Endometrial microvascular endothelial cells (primary cell): ENCODE results near the gene GPATCH3. TPM values are rescaled to one million over a fixed set of nuclear protein-coding genes. Genes with fewer than 3 reads are reported as not detected.
"Not testable (repeated sequence)": the region's sequence is repeated elsewhere in the genome, so short reads cannot be mapped to it uniquely, and the experiment has no call there.

Source experiments
- in situ Hi-C: cut with HindIII; loops from 2 replicates; pipeline ENCODE4 v1.10.0; 2017; ENCODE audit warnings: low sequenced_read_pairs, low pct_unique_long_range_greater_than_20kb; ENCODE audit errors: inconsistent ontology term
- total RNA-seq: library from RNA; depleted of rRNA; stranded (reverse); fragments of >200 nt; gene quantifications from one replicate; pipeline ENCODE4 v1.2.3, GENCODE V29; 2015; ENCODE audit errors: inconsistent ontology term

The GPATCH3 gene
- total RNA-seq, 1 donor from 2014 or later, result 12.4 TPM

DNA sequence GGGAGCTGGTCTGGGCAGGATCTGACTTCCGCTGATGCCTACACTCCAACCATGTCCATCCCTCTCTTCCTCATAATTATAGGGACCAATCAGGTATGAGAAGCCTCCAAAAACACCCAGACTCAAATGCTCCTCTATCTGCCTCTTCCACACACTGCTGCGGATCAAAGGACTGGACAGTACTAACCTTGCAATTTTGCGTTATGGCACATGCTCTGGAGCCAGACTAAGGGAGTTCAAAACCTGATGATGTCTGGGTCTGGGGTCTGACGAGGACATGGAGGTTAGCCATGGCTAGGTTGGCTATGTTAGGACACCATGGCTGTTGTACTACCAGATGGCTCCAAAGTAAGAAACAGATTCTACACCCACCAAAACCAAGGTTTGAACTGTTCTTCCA lies 20.5 kb downstream of the GPATCH3 start:
- in situ Hi-C loops, result no loop called here

DNA sequence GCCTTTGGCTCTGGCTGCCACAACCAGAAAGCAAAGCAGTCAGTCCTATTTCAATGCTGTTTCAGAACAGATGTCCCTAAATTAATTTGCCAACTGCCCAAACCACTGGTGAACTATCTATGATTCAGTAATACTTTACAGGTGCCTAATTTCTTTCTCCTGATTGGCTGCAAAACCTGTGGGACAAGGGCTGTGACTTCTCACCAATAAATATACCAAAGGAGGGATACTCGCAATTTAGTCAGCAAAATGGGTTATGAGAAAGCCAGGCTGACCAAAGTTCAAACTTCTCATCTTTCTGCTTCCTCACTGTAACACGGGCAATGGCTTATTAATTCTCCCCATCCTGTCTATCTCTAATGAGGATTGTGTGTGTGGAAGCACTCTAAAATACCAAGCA lies 22.9 kb downstream of the GPATCH3 start:
- in situ Hi-C loops, result no loop called here

DNA sequence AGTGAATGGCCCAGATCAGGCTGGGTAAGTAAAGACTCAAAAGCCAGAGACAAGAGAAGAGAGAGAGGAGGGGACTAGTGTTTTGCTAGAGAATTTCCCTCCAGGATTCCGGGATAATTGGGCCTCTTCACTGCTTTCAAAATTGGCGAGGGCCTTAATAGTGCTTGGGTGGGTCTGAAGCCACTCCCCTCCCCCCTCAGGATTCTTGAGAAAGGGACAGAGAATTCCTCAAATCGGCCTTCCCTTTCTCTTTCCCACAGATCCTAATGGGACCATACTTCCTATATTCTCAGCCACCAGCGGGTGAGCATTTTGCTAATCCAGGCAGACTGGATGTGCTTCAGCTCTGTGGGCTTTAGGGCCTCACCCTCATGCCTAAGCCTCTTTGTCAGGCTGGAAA lies 25.4 kb downstream of the GPATCH3 start:
- in situ Hi-C loops, result no loop called here

GRCh38 chr1:26873097-26873496 lies 27.2 kb downstream of the GPATCH3 start:
- in situ Hi-C loops, result not testable (repeated sequence)

DNA sequence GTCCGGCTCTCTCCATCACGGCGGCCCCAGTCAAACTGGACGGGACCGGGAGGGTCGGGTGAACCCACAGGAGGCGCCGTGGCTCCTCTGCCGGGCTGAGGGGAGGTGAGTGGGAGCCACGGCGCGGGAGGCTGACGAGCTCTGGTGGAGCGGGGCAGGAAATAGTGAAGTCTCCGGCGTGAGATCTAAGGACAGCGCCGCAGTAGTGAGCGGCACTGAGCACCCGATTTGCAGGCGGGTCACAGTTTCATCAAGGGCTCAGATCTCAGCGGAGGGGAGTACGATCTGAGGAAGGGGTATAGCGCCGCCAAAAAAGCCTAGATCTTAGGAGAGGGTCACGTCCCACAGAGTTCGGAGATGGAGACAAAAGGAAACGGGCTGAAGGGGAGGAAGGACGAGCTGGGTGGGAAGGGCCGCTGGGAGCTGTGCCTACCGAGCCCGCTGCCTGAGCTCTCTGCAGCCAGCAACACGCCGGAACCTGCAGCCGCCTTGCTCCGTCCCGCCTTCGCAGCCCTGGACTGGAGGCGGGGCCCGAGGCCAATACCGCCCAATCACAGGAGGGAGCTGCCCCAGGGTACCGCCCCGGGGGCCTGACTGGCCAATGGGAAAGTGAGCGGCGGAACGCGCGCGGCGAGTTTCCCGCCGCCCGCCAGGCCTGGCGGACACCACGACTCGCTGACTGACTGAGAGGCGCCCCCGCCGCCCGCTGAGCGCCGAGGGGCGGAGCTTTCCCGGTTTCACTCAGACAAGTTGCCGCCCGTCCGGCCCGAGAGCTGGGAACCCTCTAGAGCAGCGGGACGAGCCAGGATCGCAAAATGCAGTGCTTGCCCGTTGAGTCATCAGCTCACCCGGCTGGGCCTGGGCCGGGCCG lies 35.4 kb downstream of the GPATCH3 start:
- in situ Hi-C loops, result no loop called here

GRCh38 chr1:26863685-26864077 lies 36.6 kb downstream of the GPATCH3 start:
- in situ Hi-C loops, result no loop called here

GRCh38 chr1:26862781-26863684 lies 37.2 kb downstream of the GPATCH3 start, which contains the start of gene SFN:
Gene SFN (plus strand): TSS chr1:26863149. CDS start chr1:26863213, 64 bp downstream.
- in situ Hi-C loops, result no loop called here

DNA sequence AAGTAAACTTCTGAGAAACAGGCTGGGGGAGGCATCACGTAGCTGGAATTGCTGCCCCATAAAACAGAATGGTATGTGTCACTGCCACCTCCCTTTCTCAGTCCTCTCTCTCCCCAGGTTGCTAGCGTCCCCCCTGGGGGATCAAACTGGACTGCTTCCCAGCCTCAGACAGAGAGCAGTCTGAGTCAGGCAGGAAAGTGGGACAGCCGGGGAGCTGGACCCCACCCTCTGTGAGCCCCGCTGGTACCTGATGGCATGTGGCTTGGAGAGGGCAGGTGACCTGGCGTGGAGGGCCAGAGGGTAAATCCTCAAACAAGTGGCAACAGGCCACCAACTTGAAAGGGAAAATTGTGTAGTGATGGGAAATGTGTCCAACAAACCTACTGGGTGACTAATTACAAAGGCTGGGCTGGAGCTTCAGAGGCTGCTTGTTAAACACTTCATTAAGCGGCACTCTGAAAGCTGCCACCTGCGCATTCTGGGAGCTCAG lies 38.3 kb downstream of the GPATCH3 start:
- in situ Hi-C loops, result no loop called here

DNA sequence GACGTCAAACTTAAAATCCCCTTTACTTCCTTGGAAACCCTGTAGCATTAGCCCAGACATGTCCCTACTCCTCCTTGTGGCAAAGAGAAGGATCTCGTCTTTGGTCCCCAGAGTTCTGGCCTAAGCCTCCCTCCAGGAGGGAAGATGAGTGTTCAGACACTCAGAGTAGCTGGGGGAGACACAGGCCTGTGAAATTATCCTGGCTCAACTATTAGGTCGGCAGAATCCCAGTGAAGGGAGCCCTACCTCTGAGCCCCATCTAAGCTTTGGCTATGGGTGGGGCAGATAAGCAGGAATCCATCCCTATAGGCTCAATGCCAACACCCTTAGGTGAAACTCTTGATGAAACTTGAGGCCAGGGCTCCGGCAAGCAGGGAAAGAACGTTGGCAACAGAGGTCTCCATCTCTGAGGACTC lies 39.0 kb downstream of the GPATCH3 start:
- in situ Hi-C loops, result no loop called here

GRCh38 chr1:26858891-26859640 lies 41.2 kb downstream of the GPATCH3 start:
- in situ Hi-C loops, result no loop called here

- in situ Hi-C loops, result no loop called here
These were observed 42.1 kb downstream of the GPATCH3 start for GRCh38 chr1:26858160-26858559.

DNA sequence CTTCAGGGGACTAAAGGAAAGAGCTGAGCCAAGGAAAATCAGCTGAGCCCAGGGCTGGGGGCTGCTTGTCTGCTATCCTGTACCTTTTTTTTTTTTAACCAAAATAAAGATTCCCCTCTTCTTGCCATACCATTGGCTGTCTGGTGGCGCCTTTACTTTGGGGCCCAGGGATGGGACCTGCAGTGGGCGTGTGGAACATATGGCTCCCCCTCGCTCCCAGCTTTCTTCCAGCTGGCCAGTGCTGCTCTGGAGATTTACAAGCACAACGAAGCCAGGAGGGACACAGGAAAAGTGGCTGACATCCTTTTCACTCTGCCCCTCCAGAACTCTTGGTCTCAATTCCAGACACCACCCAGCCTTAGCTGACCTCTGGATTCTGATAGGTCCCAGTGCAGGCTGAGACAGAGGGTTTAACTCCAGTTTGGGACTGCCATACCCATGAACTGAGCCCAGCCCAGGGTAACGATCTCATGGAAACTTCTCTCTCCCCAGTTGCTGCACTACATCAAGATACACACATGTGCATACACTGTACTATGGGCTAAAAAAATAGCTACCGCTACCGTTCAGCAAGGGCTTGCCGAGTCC lies 42.7 kb downstream of the GPATCH3 start:
- in situ Hi-C loops, result no loop called here

DNA sequence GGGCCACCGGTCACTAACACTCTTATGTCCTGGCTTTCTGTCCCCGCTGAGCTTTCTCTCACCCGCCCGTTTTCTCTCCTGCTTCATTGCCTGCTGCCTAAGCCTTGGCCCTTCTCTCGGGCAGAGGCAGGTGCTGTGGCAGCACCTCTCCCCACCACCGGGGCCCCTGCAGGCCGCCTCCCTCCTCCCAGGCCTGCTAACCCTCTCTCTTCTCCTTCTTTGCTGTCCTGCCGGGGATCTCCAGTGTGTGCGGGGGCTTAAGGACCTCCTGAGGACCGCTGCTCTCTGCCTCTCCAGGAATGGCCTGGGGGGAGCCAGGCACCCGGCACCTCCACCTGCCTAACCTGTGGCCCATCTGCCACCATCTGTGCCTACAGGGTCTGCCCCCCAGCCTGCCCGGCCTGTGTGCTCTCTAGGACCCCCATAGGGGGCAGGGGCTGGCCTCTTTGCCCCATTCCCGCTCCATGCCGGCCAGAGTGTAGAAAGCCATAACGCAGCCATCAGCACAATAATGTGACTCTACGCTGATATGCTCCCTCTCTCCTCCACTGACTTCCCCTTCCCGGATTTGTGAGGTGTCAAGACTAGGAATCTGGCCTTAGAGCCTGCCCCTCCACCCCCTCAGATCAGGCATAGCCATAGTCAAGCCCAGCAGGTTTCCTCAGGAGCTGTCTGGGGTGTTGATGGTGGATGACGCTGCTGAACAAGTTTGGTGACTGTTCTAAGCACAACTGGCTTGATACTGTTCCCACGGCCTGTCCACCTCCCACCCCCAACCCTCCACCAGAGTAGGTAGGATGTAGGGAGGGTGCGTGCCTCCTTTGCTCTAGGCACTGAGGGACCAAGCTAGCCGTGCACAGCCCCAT lies 43.4 kb downstream of the GPATCH3 start:
- in situ Hi-C loops, result no loop called here

- in situ Hi-C loops, result no loop called here
These were observed 44.1 kb downstream of the GPATCH3 start for GRCh38 chr1:26856181-26856580.

DNA sequence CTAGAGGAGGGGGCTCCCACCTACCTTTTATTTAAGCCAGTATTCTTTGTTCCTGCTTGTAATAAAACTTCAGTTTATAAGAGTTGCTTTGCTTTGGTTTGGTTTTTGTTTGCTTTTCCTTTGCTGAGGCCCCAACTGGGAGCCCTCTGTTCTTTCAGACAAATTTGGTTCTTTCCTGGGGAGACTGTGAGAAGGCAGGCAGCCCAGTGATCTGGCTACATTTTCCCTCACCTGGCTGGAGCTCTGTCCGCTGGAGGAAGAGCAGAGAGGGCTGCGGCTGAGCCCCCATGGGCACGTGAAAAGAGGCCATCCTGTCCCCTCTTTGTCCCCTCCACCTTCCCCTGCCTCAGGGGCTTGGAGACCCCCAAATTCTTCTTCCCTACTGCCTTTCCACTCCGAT lies 44.6 kb downstream of the GPATCH3 start:
- in situ Hi-C loops, result no loop called here

- in situ Hi-C loops, result no loop called here
These were observed 45.4 kb downstream of the GPATCH3 start for GRCh38 chr1:26854906-26855305.

DNA sequence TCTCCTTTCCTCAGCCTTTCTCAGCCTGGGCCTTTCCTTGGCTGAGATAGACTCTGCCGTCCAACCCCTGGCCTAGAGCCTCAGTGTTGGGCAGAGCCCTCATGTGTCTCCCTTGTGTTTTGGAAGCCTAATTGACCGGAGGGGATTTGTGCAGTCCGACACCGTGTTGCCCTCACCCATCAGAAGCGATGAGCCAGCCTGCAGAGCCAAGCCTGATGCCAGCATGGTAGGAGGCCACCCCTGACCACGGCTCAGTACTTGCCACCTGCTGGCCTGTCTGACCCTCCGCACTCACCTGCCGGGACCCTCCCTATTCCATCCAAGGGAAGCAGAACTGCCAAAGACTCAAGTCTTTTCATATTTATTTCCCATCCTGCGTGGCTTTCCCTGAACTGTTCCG lies 46.7 kb downstream of the GPATCH3 start:
- in situ Hi-C loops, result no loop called here

GRCh38 chr1:26853156-26853555 lies 47.1 kb downstream of the GPATCH3 start:
- in situ Hi-C loops, result no loop called here
